HepG2 (cell line): ENCODE data around the gene ASTN1. TPM values are rescaled to one million over a fixed set of nuclear protein-coding genes. Genes with fewer than 3 reads are reported as not detected.

ENCODE experiments used
- ATAC-seq: fragments of 200-7000 bp; cut with Tn5 transposase; 3 replicates; pipeline ENCODE4 v1.9.1; 2020; ENCODE audit warnings: mild to moderate bottlenecking, moderate library complexity
- BruUV-seq: library from RNA; stranded (reverse); fragments of 400-500 nt; replicated peaks from 2 replicates; lab custom pipeline; 2021; lab: Mats Ljungman, UMichigan
- CTCF ChIA-PET: fragments of 300-600 bp; formaldehyde crosslinking; extraction: SDS; loops from one replicate; lab custom pipeline; 2021; ENCODE audit warnings: low total read pairs, inconsistent platforms, low intra/inter-chr PET ratio; lab: Yijun Ruan, JAX
- POLR2A ChIA-PET: fragments of 350-600 bp; sonication (Branson Sonifier 250); formaldehyde crosslinking; loops from one replicate; lab custom pipeline; 2020; ENCODE audit warnings: antibody characterized with exemption, inconsistent platforms; lab: Yijun Ruan, JAX
- DNase-seq: peaks from one replicate; pipeline ENCODE4 v3.0.0-alpha.2; 2015; ENCODE audit warnings: low spot score
- FAIRE-seq: peaks from 3 replicates; lab custom pipeline; 2011; peaks lifted over from hg19 to GRCh38; lab: Jason Lieb, UNC
- H2AFZ ChIP-seq: one replicate; pipeline ENCODE4 v1.6.1; 2011; ENCODE audit warnings: low read length, inconsistent platforms
- H3K27ac ChIP-seq: fragments of 300-600 bp; 3 replicates; pipeline ENCODE4 v1.8.0; 2011; ENCODE audit warnings: mixed run types, mild to moderate bottlenecking, mixed read lengths, low read length, inconsistent platforms; ENCODE audit not compliant: insufficient read depth; ENCODE audit errors: extremely low read length
- H3K27me3 ChIP-seq, 2 experiments: fragments of 200-600 bp in 1 of 2; 2 replicates in 1 of 2; 3 replicates in 1 of 2; pipeline versions ENCODE4 v1.6.0 to v1.8.0; 2011; ENCODE audit warnings: low read length in 2 of 2, mild to moderate bottlenecking in 2 of 2, moderate library complexity in 2 of 2, inconsistent platforms in 1 of 2; ENCODE audit not compliant: insufficient read depth in 2 of 2, control insufficient read depth in 1 of 2
- H3K36me3 ChIP-seq, 2 experiments: fragments of 200-600 bp in 1 of 2; replicated peaks in 1 of 2; 2 replicates in 1 of 2; 3 replicates in 1 of 2; pipeline versions ENCODE4 v1.5.1 to v1.8.0; 2011; ENCODE audit warnings: low read length in 2 of 2, inconsistent platforms in 1 of 2; ENCODE audit not compliant: insufficient read depth in 2 of 2, control insufficient read depth in 1 of 2
- H3K4me1 ChIP-seq: 2 replicates; pipeline ENCODE4 v1.5.1; 2012; ENCODE audit warnings: low read length, inconsistent platforms; ENCODE audit not compliant: insufficient read depth
- H3K4me2 ChIP-seq: 2 replicates; pipeline ENCODE4 v1.6.0; 2011; ENCODE audit warnings: low read depth, low read length, inconsistent platforms
- H3K4me3 ChIP-seq, 3 experiments: fragments of 200-600 bp in 1 of 3; sonication (generic), shearing (Covaris generic) in 1 of 3; replicated peaks in 1 of 3; 2 replicates each; pipeline ENCODE4 v1.5.1; 2011 to 2016; ENCODE audit warnings: low read length in 3 of 3, inconsistent platforms in 2 of 3, low read depth in 2 of 3, mild to moderate bottlenecking in 2 of 3, control low read depth in 1 of 3, mixed read lengths in 1 of 3; ENCODE audit not compliant: insufficient read depth in 1 of 3
- H3K79me2 ChIP-seq: one replicate; pipeline ENCODE4 v1.6.1; 2011; ENCODE audit warnings: low read length, inconsistent platforms; ENCODE audit not compliant: insufficient read depth
- H3K9ac ChIP-seq: 2 replicates; pipeline ENCODE4 v1.6.0; 2011; ENCODE audit warnings: mild to moderate bottlenecking, low read depth, low read length, inconsistent platforms; ENCODE audit not compliant: insufficient read depth
- H3K9me3 ChIP-seq: 2 replicates; pipeline ENCODE4 v1.5.1; 2012; ENCODE audit warnings: mild to moderate bottlenecking, low read length
- H4K20me1 ChIP-seq: 2 replicates; pipeline ENCODE4 v1.6.0; 2011; ENCODE audit warnings: inconsistent platforms, mild to moderate bottlenecking, low read length, moderate library complexity; ENCODE audit not compliant: insufficient read depth
- GABPA ChIP-seq, 2 experiments: IDR thresholded peaks; 2 replicates each; pipeline ENCODE4 v1.6.1; 2011 to 2016; ENCODE audit warnings: low read depth in 2 of 2, low read length in 1 of 2, missing biosample characterization in 1 of 2, missing genetic modification characterization in 1 of 2
- NFIC ChIP-seq: IDR thresholded peaks from 2 replicates; pipeline ENCODE4 v1.6.1; 2012; ENCODE audit warnings: mild to moderate bottlenecking, low read length, inconsistent platforms
- SMARCE1 ChIP-seq: fragments of 450-650 bp; IDR thresholded peaks from 2 replicates; pipeline ENCODE4 v1.6.1; 2017; ENCODE audit warnings: borderline replicate concordance
- ZNF564 ChIP-seq: sonication (generic); formaldehyde crosslinking; IDR thresholded peaks from 2 replicates; pipeline ENCODE4 v1.8.1; 2023; ENCODE audit warnings: mild to moderate bottlenecking, missing genetic modification reagents
- whole genome bisulfite sequencing: methylation state at CpG from one replicate; pipeline ENCODE4 v1.1.6; 2017; ENCODE audit warnings: low lambda C conversion rate; 5-methylcytosine and 5-hydroxymethylcytosine counted together
- in situ Hi-C: cut with HindIII; loops from 2 replicates; pipeline ENCODE4 v1.10.0; 2017; ENCODE audit warnings: low pct_unique_long_range_greater_than_20kb; ENCODE audit not compliant: extremely low pct_ligation_motif_present
- intact Hi-C: fragments of 100-400 bp; cut with micrococcal nuclease; formaldehyde crosslinking; loops from one replicate; pipeline ENCODE4 v1.10.0; 2022; ENCODE audit not compliant: unreplicated experiment
- polyA plus RNA-seq, 8 experiments: library from polyadenylated mRNA; depleted of rRNA in 3 of 8; stranded (reverse) in 7 of 8; unstranded in 1 of 8; fragments of >200 nt; fragmentation: Illumina TruSeq in 4 of 8; extraction: Trizol in 4 of 8; gene quantifications; 2 replicates each; pipeline versions ENCODE4 v1.2.1 to v1.2.3, GENCODE V29; 2011 to 2016; ENCODE audit warnings: low read depth in 4 of 8, missing spikeins in 1 of 8, mixed read lengths in 1 of 8; ENCODE audit not compliant: insufficient read depth in 1 of 8
- total RNA-seq, 5 experiments: library from RNA; depleted of rRNA; stranded (reverse); fragments of >200 nt; fragmentation: Illumina TruSeq; extraction: Trizol; gene quantifications; 2 replicates each; pipeline ENCODE4 v1.2.3, GENCODE V29; 2016; ENCODE audit warnings: low read depth in 1 of 5
- TF ChIP-seq, protein P1 (sequence below): sonication (generic); formaldehyde crosslinking; conservative IDR thresholded peaks from 2 replicates; pipeline ENCODE4 v1.4.0; 2020; ENCODE audit warnings: missing genetic modification reagents

The ASTN1 gene
- total and polyA plus RNA-seq, 2 of the 13 experiments (the other 11 are each of a cell fraction or from before 2014, with no cell fraction given) = not detected

DNA sequence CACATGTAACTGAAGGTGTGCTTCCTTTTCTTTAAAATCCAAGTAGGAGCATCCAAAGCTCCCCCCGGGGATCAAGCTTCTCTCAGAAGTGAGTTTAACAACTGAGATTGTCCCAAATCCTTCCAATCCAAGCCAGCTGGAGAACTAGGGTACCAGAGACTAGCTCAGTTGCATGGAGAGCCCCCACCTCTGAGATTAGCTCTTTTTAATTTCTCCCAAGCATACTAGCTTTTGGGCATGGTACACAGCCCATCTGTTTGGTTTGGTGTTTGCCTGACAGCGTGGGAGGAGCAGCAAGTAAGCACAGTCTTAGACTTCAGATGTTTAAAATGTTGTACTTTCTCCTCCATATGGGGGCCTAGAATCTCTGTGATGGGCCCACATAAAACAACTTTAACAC lies 142.8 kb downstream of the ASTN1 start:
- Histone ChIP-seq H3K27me3 (no peaks in the 10 kb centered on the region), H3K79me2 (no peaks in the 10 kb centered on the region), H3K27ac (no peak overlapping the region), H4K20me1 (no peaks in the 10 kb centered on the region), H3K4me2 (no peak overlapping the region), H3K4me3 (no peak overlapping the region), H3K9me3 (no peaks in the 10 kb centered on the region), H3K4me1 (no peaks in the 10 kb centered on the region), H3K36me3 (no peaks in the 10 kb centered on the region), H3K9ac (no peak overlapping the region), H2AFZ (no peak overlapping the region)
- in situ Hi-C loops (no loop called here), intact Hi-C loops (no loop called here)
- BruUV-seq = no TSS peak
- no peak for TF ChIP-seq ZNF564 (CRISPR knock-in tag)
- FAIRE-seq (no peak), ATAC-seq (no peak), DNase-seq (no peak)
- POLR2A ChIA-PET = no interaction called here
- WGBS = 0% methylated on average over 2 of the region's 2 CpGs
- CTCF ChIA-PET = no interaction called here

DNA sequence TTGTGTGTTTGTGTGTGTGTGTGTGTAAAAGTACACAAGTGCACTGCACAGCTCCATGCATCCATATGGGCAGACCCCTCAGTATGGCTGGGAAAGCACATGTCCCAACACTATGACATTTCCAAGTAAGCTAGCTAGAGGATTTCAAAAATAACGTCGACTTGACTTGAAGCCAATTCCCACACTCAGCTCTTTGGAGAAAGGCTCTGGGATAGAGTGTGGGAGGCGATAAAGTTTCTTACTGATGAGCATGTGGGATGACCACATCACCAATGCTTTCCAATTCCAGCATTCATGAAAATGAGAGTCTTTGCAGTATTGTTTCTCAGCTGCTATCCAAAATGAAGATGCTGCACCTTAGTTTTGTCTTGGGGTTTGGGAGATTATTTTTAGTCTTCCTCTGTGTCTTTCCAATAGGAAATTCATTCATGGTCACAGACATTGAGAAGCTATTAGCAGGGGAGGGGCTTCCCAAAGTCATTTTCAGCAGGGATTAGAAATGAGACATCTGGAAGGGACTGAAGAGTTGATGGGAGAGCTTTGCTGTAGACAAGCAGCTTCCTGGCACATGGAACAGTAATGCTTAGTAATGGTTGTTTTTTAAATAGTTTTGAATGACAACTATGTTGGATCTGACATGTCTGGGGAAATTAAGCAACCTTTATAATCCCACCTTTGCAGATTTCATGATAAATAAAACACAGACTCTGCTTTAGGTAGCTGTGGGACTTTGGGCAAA lies 143.5 kb downstream of the ASTN1 start:
- POLR2A ChIA-PET = no interaction called here
- Histone ChIP-seq H4K20me1 (no peaks in the 10 kb centered on the region), H2AFZ (no peak overlapping the region), H3K79me2 (no peaks in the 10 kb centered on the region), H3K4me1 (no peaks in the 10 kb centered on the region), H3K4me3 (no peak overlapping the region)
- intact Hi-C loops (no loop called here), in situ Hi-C loops (no loop called here)
- 0% methylated on average over 3 of the region's 3 CpGs for WGBS
- ATAC-seq = no peak
- TF ChIP-seq, protein P1, sequence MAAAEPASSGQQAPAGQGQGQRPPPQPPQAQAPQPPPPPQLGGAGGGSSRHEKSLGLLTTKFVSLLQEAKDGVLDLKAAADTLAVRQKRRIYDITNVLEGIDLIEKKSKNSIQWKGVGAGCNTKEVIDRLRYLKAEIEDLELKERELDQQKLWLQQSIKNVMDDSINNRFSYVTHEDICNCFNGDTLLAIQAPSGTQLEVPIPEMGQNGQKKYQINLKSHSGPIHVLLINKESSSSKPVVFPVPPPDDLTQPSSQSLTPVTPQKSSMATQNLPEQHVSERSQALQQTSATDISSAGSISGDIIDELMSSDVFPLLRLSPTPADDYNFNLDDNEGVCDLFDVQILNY (CRISPR knock-in tag) = no peak
- no peak for TF ChIP-seq NFIC
- no peak for TF ChIP-seq GABPA (IDR thresholded peaks at IDR 0.05; ENCODE audit: low read depth, low read length)
- no peak for TF ChIP-seq GABPA (CRISPR knock-in tag; IDR thresholded peaks at IDR 0.05; ENCODE audit: low read depth)
- TF ChIP-seq SMARCE1 = no peak
- TF ChIP-seq, all 625 proteins: peak for 0
- Histone ChIP-seq H3K27me3 (no peaks in the 10 kb centered on the region), H3K9ac (no peak overlapping the region), H3K9me3 (no peaks in the 10 kb centered on the region), H3K27ac (no peak overlapping the region), H3K4me2 (no peak overlapping the region), H3K36me3 (no peaks in the 10 kb centered on the region)
- DNase-seq (no peak), FAIRE-seq (no peak)
- no TSS peak for BruUV-seq
- CTCF ChIA-PET = no interaction called here
